Hepatocyte (in vitro differentiated cells): ENCODE measurements around the gene TMEM87A. TPM values are rescaled to one million over a fixed set of nuclear protein-coding genes. Genes with fewer than 3 reads are reported as not detected.
A peak's percentile ranks its signal among the peaks of the same experiment; 100 is the strongest.
"Not testable (repeated sequence)": the region's sequence is repeated elsewhere in the genome, so short reads cannot be mapped to it uniquely, and the experiment has no call there.

Source experiments
- DNase-seq: peaks from one replicate; pipeline ENCODE4 v3.0.0-alpha.2; 2016; ENCODE audit warnings: low spot score
- H2AFZ ChIP-seq: fragments of 200-600 bp; sonication (generic); 2 replicates; pipeline ENCODE4 v1.6.0; 2016; ENCODE audit warnings: antibody characterized with exemption, mild to moderate bottlenecking
- H3K27ac ChIP-seq: fragments of 200-600 bp; sonication (generic); 2 replicates; pipeline ENCODE4 v1.5.1; 2016; ENCODE audit warnings: mild to moderate bottlenecking
- H3K27me3 ChIP-seq: fragments of 200-600 bp; sonication (generic); 2 replicates; pipeline ENCODE4 v1.6.1; 2016
- H3K36me3 ChIP-seq: fragments of 200-600 bp; sonication (generic); replicated peaks from 2 replicates; pipeline ENCODE4 v1.5.1; 2016; ENCODE audit warnings: low read depth; ENCODE audit not compliant: insufficient read depth
- H3K4me1 ChIP-seq: fragments of 200-600 bp; sonication (generic); 2 replicates; pipeline ENCODE4 v1.5.1; 2016; ENCODE audit warnings: mild to moderate bottlenecking, moderate library complexity; ENCODE audit not compliant: insufficient read depth
- H3K4me2 ChIP-seq: fragments of 200-600 bp; sonication (generic); 2 replicates; pipeline ENCODE4 v1.6.0; 2016
- H3K4me3 ChIP-seq: fragments of 200-600 bp; sonication (generic); 2 replicates; pipeline ENCODE4 v1.5.1; 2016; ENCODE audit warnings: mild to moderate bottlenecking
- H3K79me2 ChIP-seq: fragments of 200-600 bp; sonication (generic); 2 replicates; pipeline ENCODE4 v1.6.0; 2017; ENCODE audit warnings: mild to moderate bottlenecking
- H3K9me2 ChIP-seq: fragments of 200-600 bp; sonication (generic); replicated peaks from 2 replicates; pipeline ENCODE4 v1.6.0; 2017; ENCODE audit warnings: mild to moderate bottlenecking; ENCODE audit not compliant: insufficient read depth
- H3K9me3 ChIP-seq: fragments of 200-600 bp; sonication (generic); 2 replicates; pipeline ENCODE4 v1.5.1; 2016; ENCODE audit warnings: low read depth, mild to moderate bottlenecking
- H4K20me1 ChIP-seq: fragments of 200-600 bp; sonication (generic); 2 replicates; pipeline ENCODE4 v1.6.0; 2016; ENCODE audit warnings: mild to moderate bottlenecking; ENCODE audit not compliant: insufficient read depth, poor library complexity, severe bottlenecking
- CTCF ChIP-seq: fragments of 200-600 bp; sonication (generic); IDR thresholded peaks from 2 replicates; pipeline ENCODE4 v1.5.1; 2016; ENCODE audit warnings: antibody characterized with exemption, mild to moderate bottlenecking; ENCODE audit not compliant: poor library complexity
- EZH2 ChIP-seq: fragments of 200-600 bp; sonication (generic); IDR thresholded peaks from 2 replicates; pipeline ENCODE4 v1.6.1; 2016; ENCODE audit warnings: antibody characterized with exemption, mild to moderate bottlenecking, borderline replicate concordance
- EZH2phosphoT487 ChIP-seq: fragments of 200-600 bp; sonication (generic); IDR thresholded peaks from one replicate; pipeline ENCODE4 v1.6.1; 2018; ENCODE audit warnings: antibody characterized with exemption, mild to moderate bottlenecking, low read depth, moderate library complexity; ENCODE audit not compliant: unreplicated experiment, severe bottlenecking
- WGBS: methylation state at CpG from one replicate; pipeline ENCODE4 v1.1.6; 2016; ENCODE audit warnings: low lambda C conversion rate; ENCODE audit errors: missing lambda C conversion rate; 5-methylcytosine and 5-hydroxymethylcytosine counted together
- polyA plus RNA-seq: library from polyadenylated mRNA; unstranded; fragments of >200 nt; fragmentation: Nextera tagmentation; extraction: Ambion mirVana; gene quantifications from 2 replicates; pipeline ENCODE4 v1.2.1, GENCODE V29; 2016
- total RNA-seq: library from RNA; depleted of rRNA; stranded (reverse); fragments of >200 nt; gene quantifications from 2 replicates; pipeline ENCODE4 v1.2.3, GENCODE V29; 2014

The TMEM87A gene
- total and polyA plus RNA-seq, 2 experiments from 2014 or later, result 68.3 to 97.6 TPM

GRCh38 chr15:42239528-42240182 lies 33.6 kb downstream of the TMEM87A start:
- no peak for TF ChIP-seq EZH2
- no peak for TF ChIP-seq EZH2phosphoT487
- TF ChIP-seq CTCF, result no peak
- no peak for DNase-seq
- H3K36me3 ChIP-seq, result no peaks in the 10 kb centered on the region
- H3K9me3 ChIP-seq, result no peaks in the 10 kb centered on the region
- peaks cover 17% of the 10 kb centered on the region for H3K79me2 ChIP-seq
- no peaks in the 10 kb centered on the region for H4K20me1 ChIP-seq
- H3K27ac ChIP-seq, result no peak overlapping the region
- no peak overlapping the region for H3K4me2 ChIP-seq
- H3K4me3 ChIP-seq, result no peak overlapping the region
- H2AFZ ChIP-seq, result no peak overlapping the region
- no peaks in the 10 kb centered on the region for H3K27me3 ChIP-seq
- no peaks in the 10 kb centered on the region for H3K9me2 ChIP-seq
- H3K4me1 ChIP-seq, result no peaks in the 10 kb centered on the region

GRCh38 chr15:42233107-42233506 lies 40.1 kb downstream of the TMEM87A start:
- 94% methylated on average over 2 of the region's 2 CpGs for WGBS
- Histone ChIP-seq H3K79me2 (peaks cover 38% of the 10 kb centered on the region), H2AFZ (no peak overlapping the region), H3K9me3 (no peaks in the 10 kb centered on the region), H3K27me3 (no peaks in the 10 kb centered on the region), H3K4me2 (no peak overlapping the region), H3K36me3 (peaks cover 5% of the 10 kb centered on the region), H3K4me1 (no peaks in the 10 kb centered on the region), H3K4me3 (no peak overlapping the region), H4K20me1 (no peaks in the 10 kb centered on the region), H3K9me2 (no peaks in the 10 kb centered on the region), H3K27ac (no peak overlapping the region)
- DNase-seq, result no peak
- no peak for TF ChIP-seq EZH2
- no peak for TF ChIP-seq EZH2phosphoT487
- TF ChIP-seq CTCF, result no peak

- no peaks in the 10 kb centered on the region for H3K27me3 ChIP-seq
- no peak overlapping the region for H3K4me3 ChIP-seq
- 75% methylated on average over 5 of the region's 5 CpGs for WGBS
- no peaks in the 10 kb centered on the region for H3K9me2 ChIP-seq
- DNase-seq, result no peak
- peaks cover 38% of the 10 kb centered on the region for H3K79me2 ChIP-seq
- no peak overlapping the region for H3K27ac ChIP-seq
- H3K4me2 ChIP-seq, result no peak overlapping the region
- H4K20me1 ChIP-seq, result no peaks in the 10 kb centered on the region
- no peak for TF ChIP-seq CTCF
- no peak for TF ChIP-seq EZH2
- TF ChIP-seq EZH2phosphoT487, result no peak
- H2AFZ ChIP-seq, result no peak overlapping the region
- H3K4me1 ChIP-seq, result peaks cover 3% of the 10 kb centered on the region
- H3K9me3 ChIP-seq, result no peaks in the 10 kb centered on the region
- peaks cover 7% of the 10 kb centered on the region for H3K36me3 ChIP-seq
Measured at GRCh38 chr15:42232606-42233005, 40.6 kb downstream of the TMEM87A start.

- Histone ChIP-seq H3K79me2 (peaks cover 32% of the 10 kb centered on the region), H4K20me1 (no peaks in the 10 kb centered on the region), H3K4me3 (no peak overlapping the region), H3K9me2 (no peaks in the 10 kb centered on the region), H3K36me3 (peaks cover 15% of the 10 kb centered on the region), H3K4me2 (no peak overlapping the region), H3K27me3 (no peaks in the 10 kb centered on the region), H3K4me1 (peaks cover 3% of the 10 kb centered on the region), H3K9me3 (no peaks in the 10 kb centered on the region), H2AFZ (no peak overlapping the region), H3K27ac (no peak overlapping the region)
- TF ChIP-seq EZH2phosphoT487 (no peak), EZH2 (no peak), CTCF (no peak)
- 97% methylated on average over 1 of the region's 1 CpG for WGBS
- DNase-seq, result no peak
Measured at GRCh38 chr15:42231088-42231487, 42.1 kb downstream of the TMEM87A start.

- Histone ChIP-seq H3K79me2 (peaks cover 28% of the 10 kb centered on the region), H3K36me3 (peaks cover 15% of the 10 kb centered on the region), H3K27ac (peak overlapping the region; percentile 48)
- not testable (repeated sequence) for H4K20me1 ChIP-seq, H3K9me2 ChIP-seq, H3K9me3 ChIP-seq, H3K27me3 ChIP-seq, H3K4me1 ChIP-seq, DNase-seq, H3K4me3 ChIP-seq, H3K4me2 ChIP-seq, H2AFZ ChIP-seq
- 98% methylated on average over 5 of the region's 5 CpGs for WGBS
Measured at GRCh38 chr15:42228981-42229380, 44.3 kb downstream of the TMEM87A start.
